Measurements from ENCODE around the gene MARCHF3.
"Not testable (repeated sequence)": the region's sequence is repeated elsewhere in the genome, so short reads cannot be mapped to it uniquely, and the experiment has no call there.

Gene MARCHF3

DNA sequence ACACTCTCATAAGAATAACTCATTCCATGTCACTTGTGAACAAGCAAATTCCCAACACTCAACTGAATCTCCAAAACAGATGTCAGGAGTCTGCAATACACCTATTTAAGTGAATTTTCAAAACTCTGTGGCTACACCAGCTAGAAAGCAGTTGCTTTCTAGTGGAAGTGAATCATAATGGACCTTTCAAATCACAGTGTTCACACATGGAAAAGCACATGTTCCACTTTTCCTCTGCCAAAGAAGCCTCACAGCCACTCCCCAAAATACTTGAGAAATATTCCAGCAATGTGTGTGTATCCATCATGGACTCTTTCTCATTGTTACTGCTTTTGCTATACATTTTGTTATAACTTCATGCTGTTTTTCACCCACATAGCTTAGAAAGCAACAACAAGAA lies 17.4 kb downstream of the MARCHF3 start:
- Mint-ChIP-seq H3K4me1 (peaks cover 35% of the 10 kb centered on the region), H3K4me3 (peak overlapping the region; percentile 3), H3K27ac (no peak overlapping the region), H3K36me3 (peaks cover 6% of the 10 kb centered on the region), H3K9me3 (no peaks in the 10 kb centered on the region), H3K27me3 (no peaks in the 10 kb centered on the region)
- ATAC-seq (ENCODE audit: low read depth) (no peak), DNase-seq (ENCODE audit: low spot score in 2 of 2) (no peak)

DNA sequence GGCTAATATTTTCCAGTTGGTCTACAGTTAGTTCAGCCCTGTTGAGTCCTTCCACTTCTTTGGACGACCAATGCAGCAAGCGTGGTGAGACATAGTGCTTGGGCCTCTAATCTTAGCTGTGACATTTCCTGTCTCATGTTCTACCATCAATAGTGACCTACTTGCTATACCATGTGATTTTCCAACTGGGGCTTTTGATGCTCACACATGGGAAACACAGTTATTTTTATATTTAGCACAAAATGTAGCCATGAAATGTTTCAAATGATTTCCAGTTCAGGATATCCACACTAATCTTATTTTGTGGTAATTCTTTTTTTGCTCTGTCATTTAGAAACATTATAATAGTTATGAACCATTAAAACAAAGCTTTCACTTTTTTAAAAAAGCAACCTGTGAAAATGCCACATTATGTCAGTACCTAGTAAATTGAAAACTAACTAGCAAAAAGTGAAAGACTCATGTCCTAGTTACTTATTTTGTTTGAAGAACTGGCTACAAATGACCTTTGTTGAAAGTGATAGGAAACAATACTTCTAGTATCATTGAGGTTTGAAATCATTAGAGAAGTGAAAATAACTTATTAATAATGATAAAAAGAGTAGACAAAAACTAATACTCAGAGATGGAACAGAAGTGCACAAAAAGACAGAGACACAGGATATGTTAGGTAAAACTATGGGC lies 18.3 kb downstream of the MARCHF3 start:
- DNase-seq (ENCODE audit: low spot score in 2 of 2) (no peak), ATAC-seq (ENCODE audit: low read depth) (peak; percentile 59)
- H3K36me3 Mint-ChIP-seq: peaks cover 6% of the 10 kb centered on the region
- H3K9me3 Mint-ChIP-seq: no peaks in the 10 kb centered on the region
- H3K4me3 Mint-ChIP-seq: no peak overlapping the region
- peaks cover 35% of the 10 kb centered on the region for H3K4me1 Mint-ChIP-seq
- no peak overlapping the region for H3K27ac Mint-ChIP-seq
- no peaks in the 10 kb centered on the region for H3K27me3 Mint-ChIP-seq

DNA sequence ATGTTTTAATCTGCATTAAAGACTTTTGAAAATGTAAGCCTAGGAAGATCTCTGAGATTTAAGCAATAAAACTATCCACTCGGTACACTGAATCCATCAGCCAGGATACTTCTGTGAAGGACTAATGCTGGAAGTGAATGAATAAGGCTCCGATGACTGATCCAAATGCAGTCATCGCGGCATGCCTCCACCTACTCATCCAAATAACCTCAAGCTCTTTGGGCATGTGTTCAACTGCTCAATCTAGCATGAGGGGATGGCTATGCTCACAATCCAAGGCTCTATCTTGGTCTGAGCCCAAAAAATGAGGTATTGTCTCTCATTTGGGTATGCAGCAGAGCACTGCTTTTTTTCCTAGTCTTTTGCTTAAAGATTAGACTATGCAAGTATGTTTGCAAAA lies 19.2 kb downstream of the MARCHF3 start:
- ATAC-seq (ENCODE audit: low read depth) (no peak), DNase-seq (ENCODE audit: low spot score in 2 of 2) (no peak)
- Mint-ChIP-seq H3K4me1 (peaks cover 35% of the 10 kb centered on the region), H3K27me3 (no peaks in the 10 kb centered on the region), H3K4me3 (no peak overlapping the region), H3K36me3 (peaks cover 5% of the 10 kb centered on the region), H3K9me3 (no peaks in the 10 kb centered on the region), H3K27ac (no peak overlapping the region)

DNA sequence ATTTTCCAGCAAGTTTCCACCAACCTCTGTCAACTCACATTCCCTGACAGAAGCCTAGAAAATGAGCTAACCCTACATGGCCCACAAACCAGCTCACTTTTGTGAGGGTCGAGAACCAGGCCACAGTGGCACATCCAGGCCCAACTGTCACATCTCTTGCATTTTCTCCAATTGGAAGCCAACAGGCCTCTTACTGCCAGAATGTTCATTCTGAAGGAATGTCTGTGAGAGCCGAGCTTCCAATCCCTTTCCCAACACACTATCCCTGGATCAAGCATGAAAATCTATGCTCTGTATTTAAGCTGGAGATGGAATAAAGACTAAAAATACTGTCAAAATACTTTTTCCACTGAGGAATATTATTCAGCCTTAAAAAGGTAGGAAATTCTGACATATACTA lies 20.0 kb downstream of the MARCHF3 start:
- peak overlapping the region; percentile 38 for H3K27ac Mint-ChIP-seq

DNA sequence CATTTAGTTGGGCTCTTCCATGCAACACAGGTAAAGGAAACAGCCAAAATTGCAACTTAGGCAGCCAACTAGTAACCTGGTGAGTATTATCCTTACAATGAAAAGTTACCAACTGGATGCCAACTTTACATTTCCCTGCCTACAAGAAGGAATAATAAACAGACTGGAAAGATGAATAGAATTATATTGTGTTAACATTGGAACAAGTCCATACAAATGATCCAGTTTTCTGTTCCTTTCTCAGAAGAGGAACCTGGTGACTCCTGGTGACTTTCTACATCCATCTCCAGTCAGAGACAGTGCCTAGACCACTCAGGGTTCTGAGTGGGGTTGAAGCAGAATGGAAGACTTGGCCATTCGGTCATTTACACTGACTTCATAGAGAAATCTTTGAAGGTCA lies 20.6 kb downstream of the MARCHF3 start:
- Mint-ChIP-seq H3K36me3 (peaks cover 5% of the 10 kb centered on the region), H3K4me3 (no peak overlapping the region), H3K4me1 (peaks cover 30% of the 10 kb centered on the region), H3K27ac (no peak overlapping the region), H3K9me3 (no peaks in the 10 kb centered on the region), H3K27me3 (no peaks in the 10 kb centered on the region)
- ATAC-seq (ENCODE audit: low read depth) (no peak), DNase-seq (ENCODE audit: low spot score in 2 of 2) (no peak)

More for the DNA sequence above, 20.0 kb downstream of the MARCHF3 start:
- Mint-ChIP-seq H3K27me3 (no peaks in the 10 kb centered on the region), H3K36me3 (peaks cover 5% of the 10 kb centered on the region), H3K4me3 (no peak overlapping the region), H3K4me1 (peaks cover 33% of the 10 kb centered on the region), H3K9me3 (no peaks in the 10 kb centered on the region)
- DNase-seq (ENCODE audit: low spot score in 2 of 2) (no peak), ATAC-seq (ENCODE audit: low read depth) (no peak)

DNA sequence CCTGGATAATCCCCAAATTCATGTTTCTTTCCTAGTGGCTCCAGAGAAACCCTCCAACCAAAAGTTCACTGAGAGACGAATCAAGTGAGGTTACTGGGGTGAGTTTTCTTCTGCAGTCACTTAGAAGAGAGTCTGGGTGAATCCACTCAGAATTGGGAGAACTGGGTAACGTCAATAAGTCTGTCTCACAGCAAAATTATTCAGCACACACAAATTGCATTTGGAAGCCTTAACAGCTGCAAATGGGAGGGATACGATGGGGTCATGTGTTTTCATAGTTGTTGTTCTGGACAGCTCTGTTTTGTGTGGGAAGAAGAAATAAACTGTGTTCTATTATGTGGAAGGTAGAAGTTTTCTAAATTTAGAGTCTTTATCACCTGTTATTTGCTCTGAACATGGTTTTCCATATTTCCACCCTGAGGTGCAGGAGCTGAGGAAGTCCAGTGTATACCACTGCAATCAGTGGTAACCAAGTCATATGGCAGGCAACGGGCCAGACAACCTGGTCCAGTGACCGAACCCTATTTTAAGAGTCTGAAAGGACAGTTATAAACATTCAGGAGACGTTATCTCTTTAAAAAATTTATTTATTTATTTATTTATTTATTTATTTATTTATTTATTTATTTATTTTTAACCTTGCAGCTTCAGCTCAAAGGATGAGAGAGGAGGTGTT lies 21.9 kb downstream of the MARCHF3 start:
- no peaks in the 10 kb centered on the region for H3K9me3 Mint-ChIP-seq
- no peaks in the 10 kb centered on the region for H3K27me3 Mint-ChIP-seq
- H3K36me3 Mint-ChIP-seq: peaks cover 5% of the 10 kb centered on the region
- DNase-seq (ENCODE audit: low spot score in 2 of 2) (no peak), ATAC-seq (ENCODE audit: low read depth) (no peak)
- no peak overlapping the region for H3K4me3 Mint-ChIP-seq
- no peak overlapping the region for H3K27ac Mint-ChIP-seq
- H3K4me1 Mint-ChIP-seq: peaks cover 25% of the 10 kb centered on the region

DNA sequence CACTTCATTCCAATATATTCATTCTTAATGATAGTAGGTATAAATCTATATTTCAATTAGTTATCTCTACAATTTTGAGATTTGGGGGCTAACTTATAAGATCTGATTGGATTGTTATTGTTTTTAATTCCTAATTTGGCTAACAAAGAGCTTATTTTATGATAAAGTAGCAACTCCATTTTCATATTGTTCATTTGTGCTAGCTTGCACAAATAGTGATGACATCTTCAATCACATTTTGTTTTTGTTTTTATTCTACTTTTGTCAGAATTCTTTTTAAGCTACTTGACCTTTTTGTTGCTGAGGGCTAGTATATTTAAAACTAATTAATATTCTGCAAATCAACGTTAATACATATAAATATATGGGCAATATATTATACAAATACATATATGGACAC lies 22.8 kb downstream of the MARCHF3 start:
- no peak for DNase-seq (ENCODE audit: low spot score in 2 of 2)
- Mint-ChIP-seq H3K27me3 (no peaks in the 10 kb centered on the region), H3K9me3 (no peaks in the 10 kb centered on the region), H3K27ac (no peak overlapping the region), H3K4me1 (peaks cover 21% of the 10 kb centered on the region), H3K4me3 (no peak overlapping the region), H3K36me3 (peaks cover 7% of the 10 kb centered on the region)
- no peak for ATAC-seq (ENCODE audit: low read depth)

DNA sequence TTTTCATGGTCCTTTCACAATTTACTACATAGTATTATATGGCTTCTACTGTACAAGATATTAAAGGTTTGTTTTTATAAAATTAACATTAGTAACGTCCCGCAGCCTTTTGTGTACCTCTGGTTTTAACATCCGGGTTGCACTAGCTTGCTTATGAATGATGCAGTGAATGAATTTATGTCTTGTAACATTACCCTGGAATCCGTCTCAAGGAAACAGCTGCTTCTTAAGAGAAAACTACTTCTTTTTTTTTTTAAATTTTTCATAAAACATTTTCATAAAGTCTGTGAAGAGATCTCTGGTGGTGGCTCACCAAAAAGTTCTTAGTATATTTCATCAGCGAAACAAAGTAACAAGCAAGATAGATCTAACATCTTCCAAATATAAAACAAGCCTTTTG lies 23.6 kb downstream of the MARCHF3 start:
- no peak overlapping the region for H3K4me3 Mint-ChIP-seq
- no peaks in the 10 kb centered on the region for H3K9me3 Mint-ChIP-seq
- H3K36me3 Mint-ChIP-seq: peaks cover 11% of the 10 kb centered on the region
- no peak for ATAC-seq (ENCODE audit: low read depth)
- H3K27me3 Mint-ChIP-seq: no peaks in the 10 kb centered on the region
- DNase-seq (ENCODE audit: low spot score in 2 of 2): no peak
- H3K27ac Mint-ChIP-seq: no peak overlapping the region
- peaks cover 22% of the 10 kb centered on the region for H3K4me1 Mint-ChIP-seq

DNA sequence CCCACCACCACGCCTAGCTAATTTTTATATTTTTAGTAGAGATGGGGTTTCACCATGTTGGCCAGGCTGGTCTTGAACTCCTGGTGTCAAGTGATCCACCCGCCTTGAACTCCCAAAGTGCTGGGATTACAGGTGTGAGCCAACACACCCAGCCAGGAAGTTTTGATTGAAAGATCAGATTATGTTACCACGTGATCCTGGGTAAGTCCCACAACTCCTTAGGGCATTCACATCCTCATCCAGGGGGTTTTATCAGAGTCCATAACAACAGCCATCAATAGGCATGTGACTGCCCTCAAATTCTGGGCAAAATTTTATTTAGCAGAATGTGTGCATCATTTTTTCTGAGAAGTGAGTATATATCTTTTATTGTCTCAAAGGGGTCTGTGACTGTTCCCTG lies 25.1 kb downstream of the MARCHF3 start:
- not testable (repeated sequence) for H3K4me3 Mint-ChIP-seq; H3K9me3 Mint-ChIP-seq; DNase-seq (ENCODE audit: low spot score in 2 of 2); ATAC-seq (ENCODE audit: low read depth); H3K27ac Mint-ChIP-seq; H3K27me3 Mint-ChIP-seq
- H3K4me1 Mint-ChIP-seq: peaks cover 22% of the 10 kb centered on the region
- H3K36me3 Mint-ChIP-seq: peaks cover 12% of the 10 kb centered on the region

DNA sequence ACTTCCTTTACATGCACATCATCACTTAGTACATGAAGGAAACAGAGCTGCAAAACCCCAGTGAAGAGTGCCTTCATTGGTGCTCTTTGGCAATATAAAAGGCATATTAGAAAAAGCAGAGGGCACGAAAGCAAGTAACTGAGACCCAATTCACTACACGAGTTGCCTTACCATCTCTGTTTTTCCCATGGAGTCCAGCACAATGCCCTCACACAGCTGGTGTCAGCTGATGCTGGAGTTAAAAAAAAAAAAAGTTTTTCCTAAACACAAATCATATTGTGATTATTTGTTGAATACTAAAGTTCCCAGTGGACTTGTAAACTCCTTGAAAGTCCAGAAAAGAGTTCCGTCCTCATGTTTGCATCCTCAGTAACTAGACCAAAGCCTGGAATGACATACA lies 25.6 kb downstream of the MARCHF3 start:
- H3K4me1 Mint-ChIP-seq: peaks cover 25% of the 10 kb centered on the region
- ATAC-seq (ENCODE audit: low read depth) (no peak), DNase-seq (ENCODE audit: low spot score in 2 of 2) (no peak)
- no peak overlapping the region for H3K27ac Mint-ChIP-seq
- H3K4me3 Mint-ChIP-seq: no peak overlapping the region
- H3K27me3 Mint-ChIP-seq: no peaks in the 10 kb centered on the region
- H3K36me3 Mint-ChIP-seq: peaks cover 15% of the 10 kb centered on the region
- no peaks in the 10 kb centered on the region for H3K9me3 Mint-ChIP-seq

DNA sequence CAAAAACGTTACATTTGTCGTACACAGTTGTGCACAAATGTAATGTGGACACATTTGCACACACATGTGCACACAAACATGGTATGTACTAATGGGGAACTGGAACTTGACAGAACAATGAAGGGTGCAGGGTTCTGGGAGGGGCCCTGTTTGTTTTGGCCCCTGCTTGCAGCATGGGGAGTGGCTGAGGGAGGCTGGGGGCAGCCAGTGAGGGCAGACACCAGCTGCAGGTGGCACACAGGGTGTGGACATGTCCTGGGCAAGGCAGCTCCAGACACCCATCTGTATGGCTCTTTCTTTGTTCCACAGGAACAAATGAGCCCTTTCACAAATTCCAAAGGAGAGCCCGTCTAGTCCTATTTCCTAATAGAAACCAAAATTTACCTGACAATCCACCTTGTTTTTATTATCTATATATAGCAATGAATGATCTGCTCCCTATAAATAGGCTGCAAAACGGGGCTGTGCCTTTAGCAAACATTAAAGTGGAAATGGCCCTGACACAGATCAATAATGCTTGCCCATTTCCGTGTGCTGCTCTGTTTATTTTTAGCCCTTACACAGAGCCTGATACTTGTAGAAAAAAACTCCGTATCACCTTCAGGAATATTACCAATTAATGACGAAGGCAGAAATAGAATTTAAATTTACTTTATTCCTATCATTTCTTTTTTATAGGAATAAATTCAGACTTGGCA lies 26.4 kb downstream of the MARCHF3 start:
- ATAC-seq (ENCODE audit: low read depth) (no peak), DNase-seq (ENCODE audit: low spot score in 2 of 2) (no peak)
- no peak overlapping the region for H3K4me3 Mint-ChIP-seq
- H3K4me1 Mint-ChIP-seq: peaks cover 28% of the 10 kb centered on the region
- no peak overlapping the region for H3K27ac Mint-ChIP-seq
- no peaks in the 10 kb centered on the region for H3K27me3 Mint-ChIP-seq
- H3K36me3 Mint-ChIP-seq: peaks cover 18% of the 10 kb centered on the region
- no peaks in the 10 kb centered on the region for H3K9me3 Mint-ChIP-seq

DNA sequence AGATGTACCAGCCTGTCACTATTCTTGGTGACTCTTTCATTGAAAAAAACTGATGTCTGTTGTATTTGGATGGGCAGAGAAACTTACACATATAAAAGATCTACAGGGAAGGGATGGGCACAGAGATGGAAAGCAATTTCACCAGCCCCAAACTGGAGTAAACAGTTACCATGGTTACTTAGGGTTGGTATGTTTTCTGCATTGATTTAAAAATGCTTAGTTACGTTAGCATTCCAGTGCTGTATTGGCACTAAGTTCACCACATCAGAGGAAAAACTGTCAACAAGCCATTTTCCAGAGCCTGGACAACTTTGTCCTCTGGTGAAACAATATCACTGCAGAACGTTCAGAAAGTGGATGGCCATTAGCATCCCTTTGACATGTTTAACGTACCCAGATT lies 28.0 kb downstream of the MARCHF3 start:
- Mint-ChIP-seq H3K27me3 (no peaks in the 10 kb centered on the region), H3K9me3 (no peaks in the 10 kb centered on the region), H3K4me1 (peaks cover 36% of the 10 kb centered on the region), H3K36me3 (peaks cover 16% of the 10 kb centered on the region), H3K27ac (no peak overlapping the region), H3K4me3 (no peak overlapping the region)
- DNase-seq (ENCODE audit: low spot score in 2 of 2): no peak
- ATAC-seq (ENCODE audit: low read depth): no peak

DNA sequence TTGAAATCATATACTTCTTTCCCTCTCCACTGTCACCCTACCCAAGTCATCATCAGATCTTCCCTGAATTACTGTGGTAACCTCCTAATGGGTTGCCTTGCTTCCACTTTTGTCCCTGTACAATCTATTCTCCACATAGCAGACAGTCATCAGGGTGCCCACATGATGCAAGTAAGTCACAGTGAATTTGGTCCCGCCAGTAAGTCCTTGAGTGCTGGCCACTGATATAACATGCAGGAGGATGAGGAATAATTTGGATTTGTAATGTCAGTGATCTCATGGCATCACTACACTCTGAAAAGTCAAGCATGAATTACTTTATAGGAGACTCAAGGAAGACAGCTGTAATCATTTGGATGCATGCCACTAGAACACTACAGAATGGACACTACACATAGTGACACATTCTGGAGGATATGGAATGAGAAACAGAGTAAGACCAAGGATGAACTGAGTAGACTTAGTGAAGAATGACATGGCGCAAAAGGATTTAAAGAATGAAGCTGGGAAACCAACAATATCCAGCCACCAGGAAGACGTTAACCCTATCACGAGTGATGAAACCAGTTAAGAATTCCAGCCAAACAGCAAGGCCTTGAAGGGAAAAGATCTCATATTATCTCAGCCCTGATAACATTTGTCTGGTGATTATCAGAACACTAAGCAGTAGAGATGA lies 28.6 kb downstream of the MARCHF3 start:
- no peak for DNase-seq (ENCODE audit: low spot score in 2 of 2)
- no peaks in the 10 kb centered on the region for H3K9me3 Mint-ChIP-seq
- H3K27ac Mint-ChIP-seq: no peak overlapping the region
- H3K27me3 Mint-ChIP-seq: no peaks in the 10 kb centered on the region
- H3K4me3 Mint-ChIP-seq: no peak overlapping the region
- no peak for ATAC-seq (ENCODE audit: low read depth)
- peaks cover 39% of the 10 kb centered on the region for H3K4me1 Mint-ChIP-seq
- H3K36me3 Mint-ChIP-seq: peaks cover 16% of the 10 kb centered on the region

DNA sequence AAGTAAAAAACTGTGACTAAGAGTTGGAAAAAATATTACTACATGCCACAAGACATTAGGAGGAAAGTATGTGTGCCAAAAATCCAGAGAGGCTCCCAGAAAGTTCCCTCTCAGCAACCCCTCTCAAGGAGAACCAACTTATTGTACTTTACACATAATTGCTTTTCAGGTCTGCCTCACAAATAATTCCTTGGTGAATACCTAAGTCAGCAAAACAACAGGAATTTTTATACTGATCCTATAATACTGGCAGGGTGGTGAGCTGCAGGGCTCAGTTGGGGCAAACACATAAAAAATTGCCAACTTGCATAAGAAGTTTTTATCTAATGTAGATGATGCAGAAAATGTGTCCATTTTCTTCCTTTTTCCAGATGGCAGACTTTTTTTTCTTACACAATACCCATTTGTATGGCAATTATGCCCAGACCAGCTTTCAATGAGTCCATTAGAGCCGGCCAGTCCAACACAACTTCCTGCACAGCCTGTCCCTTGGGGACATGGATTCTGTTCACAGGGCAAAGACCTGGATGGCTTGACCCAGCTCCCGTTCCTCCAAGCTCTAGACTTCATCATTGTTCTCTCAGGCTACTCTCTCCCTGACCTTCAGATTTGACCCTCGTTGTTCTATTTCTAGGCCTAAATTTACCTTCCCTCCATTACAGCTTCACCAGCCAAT lies 31.3 kb downstream of the MARCHF3 start:
- Mint-ChIP-seq H3K4me3 (no peak overlapping the region), H3K27me3 (no peaks in the 10 kb centered on the region), H3K4me1 (peaks cover 57% of the 10 kb centered on the region), H3K36me3 (peaks cover 20% of the 10 kb centered on the region), H3K9me3 (no peaks in the 10 kb centered on the region), H3K27ac (peak overlapping the region; percentile 68)
- DNase-seq (ENCODE audit: low spot score in 2 of 2) (no peak), ATAC-seq (ENCODE audit: low read depth) (no peak)
